Type B pancreatic cell (in vitro differentiated cells): ENCODE results near the gene DSCAML1. TPM values are rescaled to one million over a fixed set of nuclear protein-coding genes. Genes with fewer than 3 reads are reported as not detected.

Experiments
- DNase-seq: peaks from one replicate; pipeline ENCODE4 v3.0.0; 2021; ENCODE audit warnings: mixed read lengths; ENCODE audit not compliant: unreplicated experiment; ENCODE audit errors: extremely low spot score
- H3K27ac Mint-ChIP-seq: 2 replicates; pipeline ENCODE4 v1.8.0; 2021; ENCODE audit warnings: mild to moderate bottlenecking, mixed read lengths
- H3K27me3 Mint-ChIP-seq: 2 replicates; pipeline ENCODE4 v1.8.0; 2021; ENCODE audit warnings: mixed read lengths
- H3K36me3 Mint-ChIP-seq: 2 replicates; pipeline ENCODE4 v1.8.0; 2021; ENCODE audit warnings: mixed read lengths
- H3K4me1 Mint-ChIP-seq: one replicate; pipeline ENCODE4 v1.8.0; 2021; ENCODE audit warnings: mixed read lengths; ENCODE audit not compliant: unreplicated experiment
- H3K4me3 Mint-ChIP-seq: 2 replicates; pipeline ENCODE4 v1.8.0; 2021; ENCODE audit warnings: mild to moderate bottlenecking, mixed read lengths
- H3K9me3 Mint-ChIP-seq: 2 replicates; pipeline ENCODE4 v1.8.0; 2021; ENCODE audit warnings: mixed read lengths
- CTCF ChIP-seq: fragments of 200-600 bp; sonication (generic); conservative IDR thresholded peaks from 2 replicates; pipeline ENCODE4 v1.5.0; 2021; ENCODE audit warnings: antibody characterized with exemption, mild to moderate bottlenecking
- total RNA-seq: library from RNA; stranded (reverse); gene quantifications from 2 replicates; pipeline ENCODE4 v1.2.1, GENCODE V29; 2021; ENCODE audit warnings: low replicate concordance

DSCAML1 gene
- total RNA-seq, 1 donor from 2014 or later: 5.8 TPM

GRCh38 chr11:117462864-117463247 is 334.2 kb downstream of the DSCAML1 start:
- no peak overlapping the region for H3K27ac Mint-ChIP-seq
- TF ChIP-seq CTCF: no peak
- no peak overlapping the region for H3K4me3 Mint-ChIP-seq
- peaks cover 30% of the 10 kb centered on the region for H3K27me3 Mint-ChIP-seq
- peaks cover 12% of the 10 kb centered on the region for H3K4me1 Mint-ChIP-seq
- H3K9me3 Mint-ChIP-seq: no peaks in the 10 kb centered on the region
- H3K36me3 Mint-ChIP-seq: no peaks in the 10 kb centered on the region
- DNase-seq: no peak

- H3K27ac Mint-ChIP-seq: no peak overlapping the region
- H3K4me1 Mint-ChIP-seq: peaks cover 12% of the 10 kb centered on the region
- no peak for DNase-seq
- TF ChIP-seq CTCF: no peak
- H3K4me3 Mint-ChIP-seq: no peak overlapping the region
- H3K36me3 Mint-ChIP-seq: no peaks in the 10 kb centered on the region
- H3K9me3 Mint-ChIP-seq: no peaks in the 10 kb centered on the region
- H3K27me3 Mint-ChIP-seq: peaks cover 30% of the 10 kb centered on the region
Measured at GRCh38 chr11:117462183-117462863, 334.7 kb downstream of the DSCAML1 start.

GRCh38 chr11:117461396-117462182 is 335.4 kb downstream of the DSCAML1 start:
- Mint-ChIP-seq H3K4me1 (peaks cover 12% of the 10 kb centered on the region), H3K4me3 (no peak overlapping the region), H3K36me3 (no peaks in the 10 kb centered on the region), H3K27me3 (peaks cover 30% of the 10 kb centered on the region), H3K9me3 (no peaks in the 10 kb centered on the region), H3K27ac (no peak overlapping the region)
- DNase-seq: no peak
- no peak for TF ChIP-seq CTCF

GRCh38 chr11:117459979-117460300 is 337.1 kb downstream of the DSCAML1 start:
- no peak for TF ChIP-seq CTCF
- peaks cover 25% of the 10 kb centered on the region for H3K27me3 Mint-ChIP-seq
- no peak overlapping the region for H3K27ac Mint-ChIP-seq
- DNase-seq: no peak
- no peaks in the 10 kb centered on the region for H3K9me3 Mint-ChIP-seq
- H3K4me1 Mint-ChIP-seq: peaks cover 12% of the 10 kb centered on the region
- H3K36me3 Mint-ChIP-seq: no peaks in the 10 kb centered on the region
- no peak overlapping the region for H3K4me3 Mint-ChIP-seq

- DNase-seq: no peak
- Mint-ChIP-seq H3K4me1 (peaks cover 12% of the 10 kb centered on the region), H3K27me3 (peaks cover 23% of the 10 kb centered on the region), H3K36me3 (no peaks in the 10 kb centered on the region), H3K4me3 (no peak overlapping the region), H3K9me3 (peaks cover under 1% of the 10 kb centered on the region), H3K27ac (no peak overlapping the region)
- TF ChIP-seq CTCF: no peak
Measured at GRCh38 chr11:117459123-117459978, 337.7 kb downstream of the DSCAML1 start.
